ENCODE data around the gene HDAC9. TPM values are rescaled to one million over a fixed set of nuclear protein-coding genes. Genes with fewer than 3 reads are reported as not detected.

Gene HDAC9
- total RNA-seq, 2 donors from 2014 or later, result 8.3 to 31.9 TPM

- no peaks in the 10 kb centered on the region for H3K27me3 ChIP-seq (replicated peaks; ENCODE audit: insufficient read depth)
- H3K27ac ChIP-seq, result no peak overlapping the region
- no peak for DNase-seq (ENCODE audit: low spot score)
- WGBS, result 85% methylated on average over 7 of the region's 7 CpGs
- no peak overlapping the region for H3K4me3 ChIP-seq
- TF ChIP-seq POLR2A (IDR thresholded peaks at IDR 0.05) (no peak), POLR2AphosphoS5 (IDR thresholded peaks at IDR 0.05) (no peak), CTCF (IDR thresholded peaks at IDR 0.05) (no peak)
- H3K36me3 ChIP-seq, result no peaks in the 10 kb centered on the region
- H3K4me1 ChIP-seq (replicated peaks), result no peaks in the 10 kb centered on the region
- intact Hi-C loops (cut with DNase I), result no loop called here
- no peaks in the 10 kb centered on the region for H3K9me3 ChIP-seq
These were observed 515.7 kb downstream of the HDAC9 start for GRCh38 chr7:19011212-19011611.

- intact Hi-C loops (cut with DNase I), result no loop called here
- Histone ChIP-seq H3K27ac (no peak overlapping the region), H3K9me3 (no peaks in the 10 kb centered on the region), H3K27me3 (replicated peaks; ENCODE audit: insufficient read depth) (no peaks in the 10 kb centered on the region), H3K36me3 (no peaks in the 10 kb centered on the region), H3K4me3 (no peak overlapping the region), H3K4me1 (replicated peaks) (no peaks in the 10 kb centered on the region)
- TF ChIP-seq POLR2AphosphoS5 (IDR thresholded peaks at IDR 0.05) (no peak), CTCF (IDR thresholded peaks at IDR 0.05) (no peak), POLR2A (IDR thresholded peaks at IDR 0.05) (no peak)
- 95% methylated on average over 3 of the region's 3 CpGs for WGBS
- no peak for DNase-seq (ENCODE audit: low spot score)
These were observed 519.5 kb downstream of the HDAC9 start for GRCh38 chr7:19015098-19015497.

- WGBS, result 94% methylated on average over 1 of the region's 1 CpG
- H3K4me1 ChIP-seq (replicated peaks), result no peaks in the 10 kb centered on the region
- no peak for DNase-seq (ENCODE audit: low spot score)
- H3K27me3 ChIP-seq (replicated peaks; ENCODE audit: insufficient read depth), result no peaks in the 10 kb centered on the region
- H3K36me3 ChIP-seq, result no peaks in the 10 kb centered on the region
- H3K9me3 ChIP-seq, result no peaks in the 10 kb centered on the region
- TF ChIP-seq POLR2AphosphoS5 (IDR thresholded peaks at IDR 0.05), result no peak
- TF ChIP-seq POLR2A (IDR thresholded peaks at IDR 0.05), result no peak
- no peak for TF ChIP-seq CTCF (IDR thresholded peaks at IDR 0.05)
- H3K4me3 ChIP-seq, result no peak overlapping the region
- intact Hi-C loops (cut with DNase I), result no loop called here
- no peak overlapping the region for H3K27ac ChIP-seq
These were observed 520.6 kb downstream of the HDAC9 start for GRCh38 chr7:19016140-19016539.

GRCh38 chr7:19017374-19017773 lies 521.8 kb downstream of the HDAC9 start:
- Histone ChIP-seq H3K36me3 (no peaks in the 10 kb centered on the region), H3K27me3 (replicated peaks; ENCODE audit: insufficient read depth) (no peaks in the 10 kb centered on the region), H3K4me1 (replicated peaks) (no peaks in the 10 kb centered on the region), H3K4me3 (no peak overlapping the region), H3K9me3 (no peaks in the 10 kb centered on the region), H3K27ac (no peak overlapping the region)
- no peak for DNase-seq (ENCODE audit: low spot score)
- intact Hi-C loops (cut with DNase I), result no loop called here
- 94% methylated on average over 1 of the region's 1 CpG for WGBS
- TF ChIP-seq POLR2A (IDR thresholded peaks at IDR 0.05) (no peak), CTCF (IDR thresholded peaks at IDR 0.05) (no peak), POLR2AphosphoS5 (IDR thresholded peaks at IDR 0.05) (no peak)

- no peak overlapping the region for H3K4me3 ChIP-seq
- no peak overlapping the region for H3K27ac ChIP-seq
- H3K27me3 ChIP-seq (replicated peaks; ENCODE audit: insufficient read depth), result no peaks in the 10 kb centered on the region
- no peaks in the 10 kb centered on the region for H3K4me1 ChIP-seq (replicated peaks)
- WGBS, result 78% methylated on average over 2 of the region's 2 CpGs
- no peaks in the 10 kb centered on the region for H3K9me3 ChIP-seq
- H3K36me3 ChIP-seq, result no peaks in the 10 kb centered on the region
- intact Hi-C loops (cut with DNase I), result no loop called here
- DNase-seq (ENCODE audit: low spot score), result no peak
- no peak for TF ChIP-seq POLR2A (IDR thresholded peaks at IDR 0.05)
- TF ChIP-seq POLR2AphosphoS5 (IDR thresholded peaks at IDR 0.05), result no peak
These were observed 524.5 kb downstream of the HDAC9 start for GRCh38 chr7:19020062-19020461.

All from prostate gland (tissue), 2 donors.